ENCODE measurements around the gene CDSN. TPM values are rescaled to one million over a fixed set of nuclear protein-coding genes. Genes with fewer than 3 reads are reported as not detected.

CDSN gene
- total RNA-seq (2021; ENCODE audit: unreplicated experiment) (0.12 TPM), Bru-seq, nascent RNA (percentile 19 among the genes with signal in this experiment), BruChase-seq, experiment 1, labeled RNA remaining after a 6-hour chase (not detected), BruChase-seq, experiment 2, labeled RNA remaining after a 2-hour chase (percentile 22 among the genes with signal in this experiment)
- polyA plus RNA-seq (2012), result 0.07 TPM in 1 of 2 replicates, not detected in the other
- long read RNA-seq, partial matches to known transcripts, result 0 of 1 reads
- long read RNA-seq, other reads (novel, unspliced or antisense), result 1 of 1 reads

- H3K4me3 ChIP-seq (replicated peaks in 1 of 2; ENCODE audit: low read depth in 1 of 2, low read length in 2 of 2), result no peak within 1 kb of the TSS
- no peaks in the 10 kb centered on the region for H3K9me3 ChIP-seq (ENCODE audit: control insufficient read depth in 1 of 2, insufficient read depth in 1 of 2, low read depth in 1 of 2, low read length in 2 of 2)
- no peaks in the 10 kb centered on the region for H4K20me1 ChIP-seq (ENCODE audit: insufficient read depth)
- BruUV-seq (replicated peaks), result no TSS peak
- no peak within 1 kb of the TSS for H3K27ac ChIP-seq (ENCODE audit: low read depth, low read length)
- TF ChIP-seq ZNF274 (IDR thresholded peaks at IDR 0.05; ENCODE audit: low read depth, low read length) (no peak), FOSL1 (IDR thresholded peaks at IDR 0.05; ENCODE audit: low read depth) (no peak), JUND (IDR thresholded peaks at IDR 0.05) (no peak)
- H3K36me3 ChIP-seq (ENCODE audit: control insufficient read depth in 1 of 2, insufficient read depth in 2 of 2, low read length in 2 of 2), result no peaks in the 10 kb centered on the region
- no peak for DNase-seq (ENCODE audit: low read depth, low spot score)
- H3K4me1 ChIP-seq (ENCODE audit: control insufficient read depth in 1 of 2, insufficient read depth in 2 of 2, low read length in 2 of 2), result peaks cover 38 to 50% of the 10 kb centered on the region in 2 experiments
- no peak within 1 kb of the TSS for H2AFZ ChIP-seq (ENCODE audit: low read depth, low read length, poor library complexity, severe bottlenecking)
- no peaks in the 10 kb centered on the region for H3K27me3 ChIP-seq (ENCODE audit: insufficient read depth, low read length)
- no peak within 1 kb of the TSS for H3K9ac ChIP-seq (ENCODE audit: low read length)
- ATAC-seq, result no peak
- no peaks in the 10 kb centered on the region for H3K9me2 ChIP-seq (ENCODE audit: insufficient read depth)
- H3K79me2 ChIP-seq (ENCODE audit: insufficient read depth, low read length), result peaks cover 8% of the 10 kb centered on the region; the same call in 1 of the 2 replicates
- ChIA-PET RAD21 (ENCODE audit: low non-redundant PET in 1 of 2, low total read pairs in 2 of 2, uncharacterized antibody in 2 of 2, unreplicated experiment in 2 of 2) (no interaction called here), CTCF (no interaction called here), POLR2A (no interaction called here)
- H3K4me2 ChIP-seq (ENCODE audit: low read length), result 0 out of 2 replicates have a peak within 1 kb of the TSS, but pooled peaks have one; percentile 3
- intact Hi-C loops (cut with micrococcal nuclease), result no loop called here
Measured at GRCh38 chr6:31120151-31120915, at the start of gene CDSN. Gene CDSN (minus strand): TSS chr6:31120446. CDS start chr6:31120419, 27 bp downstream.

- H2AFZ ChIP-seq (ENCODE audit: low read depth, low read length, poor library complexity, severe bottlenecking), result no peak overlapping the region
- H3K9ac ChIP-seq (ENCODE audit: low read length), result no peak overlapping the region
- no peak overlapping the region; the same call in 1 of the 2 replicates for H3K4me2 ChIP-seq (ENCODE audit: low read length)
- no peaks in the 10 kb centered on the region for H3K36me3 ChIP-seq (ENCODE audit: control insufficient read depth in 1 of 2, insufficient read depth in 2 of 2, low read length in 2 of 2)
- ChIA-PET RAD21 (ENCODE audit: low non-redundant PET in 1 of 2, low total read pairs in 2 of 2, uncharacterized antibody in 2 of 2, unreplicated experiment in 2 of 2) (no interaction called here), CTCF (interaction anchor here (0.8 kb wide), 1 partner anchor 23 kb away, joined by 3 read pairs; no protein-coding TSS in a partner anchor), POLR2A (no interaction called here)
- H3K4me1 ChIP-seq (ENCODE audit: control insufficient read depth in 1 of 2, insufficient read depth in 2 of 2, low read length in 2 of 2), result peaks cover 3 to 15% of the 10 kb centered on the region in 2 experiments
- no peak overlapping the region for H3K4me3 ChIP-seq (replicated peaks in 1 of 2; ENCODE audit: low read depth in 1 of 2, low read length in 2 of 2)
- intact Hi-C loops (cut with micrococcal nuclease), result no loop called here
- no peaks in the 10 kb centered on the region for H3K9me2 ChIP-seq (ENCODE audit: insufficient read depth)
- DNase-seq (ENCODE audit: low read depth, low spot score) (no peak), ATAC-seq (no peak; the same call in 1 of the 2 replicates)
- H3K27ac ChIP-seq (ENCODE audit: low read depth, low read length), result no peak overlapping the region
- H3K27me3 ChIP-seq (ENCODE audit: insufficient read depth, low read length), result no peaks in the 10 kb centered on the region
- no peaks in the 10 kb centered on the region for H3K9me3 ChIP-seq (ENCODE audit: control insufficient read depth in 1 of 2, insufficient read depth in 1 of 2, low read depth in 1 of 2, low read length in 2 of 2)
- no TSS peak for BruUV-seq (replicated peaks)
- no peaks in the 10 kb centered on the region for H4K20me1 ChIP-seq (ENCODE audit: insufficient read depth)
- H3K79me2 ChIP-seq (ENCODE audit: insufficient read depth, low read length), result no peaks in the 10 kb centered on the region
- TF ChIP-seq SIN3A (IDR thresholded peaks at IDR 0.05; ENCODE audit: low read depth) (no peak), MAX (IDR thresholded peaks at IDR 0.05) (no peak), JUND (IDR thresholded peaks at IDR 0.05) (no peak), CBX3 (IDR thresholded peaks at IDR 0.05; ENCODE audit: low read depth) (no peak), EGR1 (IDR thresholded peaks at IDR 0.05; ENCODE audit: low read depth) (no peak), CTCF (IDR thresholded peaks at IDR 0.05 in 2 of 3, conservative IDR thresholded peaks at IDR 0.05 in 1 of 3; ENCODE audit: borderline replicate concordance in 1 of 3, insufficient read depth in 1 of 3, low read depth in 2 of 3, low read length in 2 of 3) (no peak), TCF7L2 (IDR thresholded peaks at IDR 0.05; ENCODE audit: borderline replicate concordance, extremely low read depth, insufficient read depth, insufficient read length) (no peak), FOSL1 (IDR thresholded peaks at IDR 0.05; ENCODE audit: low read depth) (no peak), EZH2 (IDR thresholded peaks at IDR 0.05) (no peak), SP1 (IDR thresholded peaks at IDR 0.05; ENCODE audit: low read depth) (no peak), ZFX (IDR thresholded peaks at IDR 0.05) (no peak), CEBPB (IDR thresholded peaks at IDR 0.05; ENCODE audit: low read depth) (no peak), SRF (IDR thresholded peaks at IDR 0.05; ENCODE audit: low read depth) (no peak)
Measured at GRCh38 chr6:31169123-31169857, 49.0 kb upstream of the CDSN start.
